Gastroesophageal sphincter (tissue), 4 donors: ENCODE data around the gene C9orf72. TPM values are rescaled to one million over a fixed set of nuclear protein-coding genes. Genes with fewer than 3 reads are reported as not detected.
A peak's percentile ranks its signal among the peaks of the same experiment; 100 is the strongest.

Source experiments
- ATAC-seq: fragments of 150-250 bp; one replicate; pipeline ENCODE4 v1.9.1; 2016; ENCODE audit warnings: mild to moderate bottlenecking, moderate library complexity
- H3K27ac ChIP-seq, 4 donors: fragments of 200-600 bp; sonication (generic) in 3 of 4; 1 replicate in 3 of 4; 2 replicates in 1 of 4; pipeline ENCODE4 v1.5.1; 2016 to 2019
- H3K27me3 ChIP-seq: fragments of 200-600 bp; sonication (generic); one replicate; pipeline ENCODE4 v1.5.1; 2019
- H3K36me3 ChIP-seq, 2 donors: fragments of 200-600 bp; sonication (generic); one replicate each; pipeline ENCODE4 v1.5.1; 2019; ENCODE audit warnings: control low read depth in 1 of 2
- H3K4me1 ChIP-seq, 3 donors: fragments of 200-600 bp; sonication (generic); 1 replicate in 2 of 3; 2 replicates in 1 of 3; pipeline ENCODE4 v1.5.1; 2016 to 2019; ENCODE audit warnings: control low read depth in 2 of 3
- H3K4me3 ChIP-seq, 2 donors: fragments of 200-600 bp; sonication (generic); one replicate each; pipeline ENCODE4 v1.5.1; 2019; ENCODE audit warnings: mild to moderate bottlenecking in 1 of 2, moderate library complexity in 1 of 2
- H3K9me3 ChIP-seq, 3 donors: fragments of 200-600 bp; sonication (generic); one replicate each; pipeline ENCODE4 v1.5.1; 2017 to 2019; ENCODE audit warnings: control low read depth in 2 of 3
- CTCF ChIP-seq, 4 experiments: fragments of 200-600 bp in 2 of 4; fragments of 450-650 bp in 2 of 4; sonication (generic) in 1 of 4; IDR thresholded peaks; one replicate each; pipeline ENCODE4 v1.5.1; 2017 to 2019; ENCODE audit warnings: antibody characterized with exemption in 4 of 4, mild to moderate bottlenecking in 2 of 4, moderate library complexity in 2 of 4
- EP300 ChIP-seq: sonication (generic); formaldehyde crosslinking; IDR thresholded peaks from one replicate; pipeline ENCODE4 v1.6.1; 2017; ENCODE audit warnings: antibody characterized with exemption, mild to moderate bottlenecking
- POLR2A ChIP-seq, 2 donors: fragments of 450-650 bp; IDR thresholded peaks; one replicate each; pipeline ENCODE4 v1.6.1; 2017; ENCODE audit warnings: antibody characterized with exemption in 2 of 2, mild to moderate bottlenecking in 2 of 2, moderate library complexity in 1 of 2
- POLR2AphosphoS5 ChIP-seq: sonication (generic); formaldehyde crosslinking; IDR thresholded peaks from one replicate; pipeline ENCODE4 v1.6.1; 2017; ENCODE audit warnings: antibody characterized with exemption
- WGBS, 2 donors: methylation state at CpG; one replicate each; pipeline ENCODE4 v1.1.5; 2018; ENCODE audit warnings: low coverage in 1 of 2; 5-methylcytosine and 5-hydroxymethylcytosine counted together
- total RNA-seq, 4 donors: library from RNA; depleted of rRNA; stranded (reverse); fragments of >200 nt; gene quantifications; one replicate each; pipeline ENCODE4 v1.1.0, GENCODE V29; 2016

C9orf72 gene
- total RNA-seq, 4 donors from 2014 or later: 8.9 to 28.3 (median 16.0) TPM

GRCh38 chr9:27572061-27572460 is 1.2 kb downstream of the C9orf72 start:
- peaks cover 0 to 35% (median 5%) of the 10 kb centered on the region in 3 donors for H3K4me1 ChIP-seq
- TF ChIP-seq POLR2A (IDR thresholded peaks at IDR 0.05) (no peak), POLR2AphosphoS5 (no peak), EP300 (no peak)
- no peaks in the 10 kb centered on the region for H3K27me3 ChIP-seq
- no peak for ATAC-seq
- H3K36me3 ChIP-seq: no peaks in the 10 kb centered on the region
- peak overlapping the region; percentile 62 to 85 for H3K4me3 ChIP-seq
- WGBS, 2 donors: 36 to 45% methylated on average over 3 of the region's 3 CpGs
- peak overlapping the region; percentile 89 to 100 (median 98) for H3K27ac ChIP-seq
- H3K9me3 ChIP-seq: no peaks in the 10 kb centered on the region

- H3K27me3 ChIP-seq: no peaks in the 10 kb centered on the region
- no peaks in the 10 kb centered on the region for H3K9me3 ChIP-seq
- no peak overlapping the region for H3K4me3 ChIP-seq
- WGBS, 2 donors: 85 to 98% methylated on average over 4 of the region's 4 CpGs
- ATAC-seq: no peak
- H3K36me3 ChIP-seq: peaks cover 0 to 9% of the 10 kb centered on the region in 2 donors
- peak overlapping the region in 2 of 4 donors; percentile 99 to 100 for H3K27ac ChIP-seq
- TF ChIP-seq POLR2A (IDR thresholded peaks at IDR 0.05) (no peak), EP300 (no peak)
- H3K4me1 ChIP-seq: peaks cover 0 to 39% (median 5%) of the 10 kb centered on the region in 3 donors
These were observed 2.3 kb downstream of the C9orf72 start for GRCh38 chr9:27571011-27571410.

- H3K27ac ChIP-seq: no peak overlapping the region
- no peak for TF ChIP-seq POLR2AphosphoS5
- no peak for TF ChIP-seq EP300
- no peak for TF ChIP-seq CTCF (IDR thresholded peaks at IDR 0.05)
- no peak for TF ChIP-seq POLR2A (IDR thresholded peaks at IDR 0.05)
- H3K4me3 ChIP-seq: no peak overlapping the region
- no peaks in the 10 kb centered on the region for H3K27me3 ChIP-seq
- ATAC-seq: no peak
- H3K36me3 ChIP-seq: peaks cover 0 to 26% of the 10 kb centered on the region in 2 donors
- H3K4me1 ChIP-seq: peaks cover 0 to 36% (median 5%) of the 10 kb centered on the region in 3 donors
- no peaks in the 10 kb centered on the region for H3K9me3 ChIP-seq
- WGBS, 2 donors: 92 to 93% methylated on average over 2 of the region's 2 CpGs
These were observed 3.9 kb downstream of the C9orf72 start for GRCh38 chr9:27569406-27569805.

- 96 to 100% methylated on average over 1 of the region's 1 CpG for WGBS, 2 donors
- H3K27ac ChIP-seq: peak overlapping the region in 2 of 4 donors; percentile 4 to 20
These were observed 7.2 kb downstream of the C9orf72 start for GRCh38 chr9:27566118-27566517.

GRCh38 chr9:27565696-27566095 is 7.6 kb downstream of the C9orf72 start:
- peaks cover 0 to 47% of the 10 kb centered on the region in 2 donors for H3K36me3 ChIP-seq
- H3K27me3 ChIP-seq: no peaks in the 10 kb centered on the region
- H3K27ac ChIP-seq: peak overlapping the region in 2 of 4 donors; percentile 4 to 20

More at GRCh38 chr9:27566118-27566517, 7.2 kb downstream of the C9orf72 start:
- Histone ChIP-seq H3K4me3 (no peak overlapping the region), H3K9me3 (no peaks in the 10 kb centered on the region), H3K27me3 (no peaks in the 10 kb centered on the region), H3K36me3 (peaks cover 0 to 42% of the 10 kb centered on the region in 2 donors), H3K4me1 (peaks cover 0 to 15% (median 0%) of the 10 kb centered on the region in 3 donors)
- no peak for ATAC-seq
- TF ChIP-seq POLR2AphosphoS5: no peak
- no peak for TF ChIP-seq POLR2A (IDR thresholded peaks at IDR 0.05)
- no peak for TF ChIP-seq CTCF (IDR thresholded peaks at IDR 0.05)
- TF ChIP-seq EP300: no peak

GRCh38 chr9:27564670-27565069 is 8.6 kb downstream of the C9orf72 start:
- Histone ChIP-seq H3K36me3 (peaks cover 0 to 57% of the 10 kb centered on the region in 2 donors), H3K4me1 (peaks cover 0 to 4% (median 0%) of the 10 kb centered on the region in 3 donors), H3K9me3 (no peaks in the 10 kb centered on the region), H3K4me3 (no peak overlapping the region), H3K27me3 (no peaks in the 10 kb centered on the region), H3K27ac (peak overlapping the region in 1 of 4 donors; percentile 32)
- 88 to 100% methylated on average over 1 of the region's 1 CpG for WGBS, 2 donors
- TF ChIP-seq EP300 (no peak), POLR2AphosphoS5 (no peak), CTCF (IDR thresholded peaks at IDR 0.05) (no peak), POLR2A (IDR thresholded peaks at IDR 0.05) (no peak)
- ATAC-seq: no peak

More at GRCh38 chr9:27565696-27566095, 7.6 kb downstream of the C9orf72 start:
- TF ChIP-seq POLR2AphosphoS5 (no peak), POLR2A (IDR thresholded peaks at IDR 0.05) (no peak)
- peaks cover 0 to 11% (median 0%) of the 10 kb centered on the region in 3 donors for H3K4me1 ChIP-seq
- H3K4me3 ChIP-seq: no peak overlapping the region
- no peaks in the 10 kb centered on the region for H3K9me3 ChIP-seq
- no peak for ATAC-seq
